ENCODE results near the gene POLR3A. TPM values are rescaled to one million over a fixed set of nuclear protein-coding genes. Genes with fewer than 3 reads are reported as not detected.

The POLR3A gene
- total RNA-seq, 1 experiment from 2014 or later: 38.0 TPM

DNA sequence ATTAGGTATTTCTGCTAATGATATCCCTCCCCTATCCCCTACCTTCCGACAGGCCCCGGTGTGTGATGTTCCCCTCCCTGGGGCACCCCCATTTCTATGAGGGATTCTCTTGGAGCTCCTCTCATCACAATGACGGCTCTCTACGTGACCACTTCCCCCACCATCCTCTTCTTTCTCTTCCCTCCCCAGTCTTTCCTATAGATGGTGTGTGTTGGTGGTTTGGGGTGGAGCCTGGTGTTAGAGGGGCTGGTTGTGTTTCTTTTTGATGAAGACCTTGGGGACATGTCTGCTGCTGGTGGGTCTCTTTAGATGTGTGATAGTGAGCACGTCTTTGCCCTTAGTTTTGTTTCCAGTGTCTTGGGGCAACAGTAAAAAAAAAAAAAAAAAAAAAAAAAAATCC is 33.0 kb upstream of the POLR3A start:
- no peaks in the 10 kb centered on the region for H3K79me1 ChIP-seq (ENCODE audit: insufficient read depth, low read depth, low read length, poor library complexity, severe bottlenecking)
- H2BK20ac ChIP-seq (ENCODE audit: low read depth, low read length, poor library complexity, severe bottlenecking): no peak overlapping the region
- no peak overlapping the region for H4K5ac ChIP-seq (ENCODE audit: insufficient read length, low read depth, low read length)
- no peaks in the 10 kb centered on the region for H3K4me1 ChIP-seq (ENCODE audit: insufficient read depth, low read length)
- Mint-ChIP-seq H3K4me1 (peaks cover 5% of the 10 kb centered on the region in 2 experiments; a peak in 3 of 4 replicates), H3K27me3 (ENCODE audit: low read depth) (no peaks in the 10 kb centered on the region), H3K4me3 (no peak overlapping the region), H3K36me3 (ENCODE audit: insufficient read depth in 1 of 3, low read depth in 3 of 3) (no peaks in the 10 kb centered on the region), H3K9me3 (no peaks in the 10 kb centered on the region), H3K27ac (no peak overlapping the region)
- H2BK12ac ChIP-seq (ENCODE audit: insufficient read length, low read depth, low read length): no peak overlapping the region
- no peaks in the 10 kb centered on the region for H3K9me3 ChIP-seq (ENCODE audit: control insufficient read depth, low read depth, low read length)
- no peak overlapping the region for H2BK15ac ChIP-seq (ENCODE audit: low read depth, low read length)
- H3K18ac ChIP-seq (ENCODE audit: insufficient read length, low read depth, low read length): no peak overlapping the region
- no peak overlapping the region for H3K14ac ChIP-seq (ENCODE audit: insufficient read depth, low read length)
- no peaks in the 10 kb centered on the region for H3K27me3 ChIP-seq (ENCODE audit: insufficient read depth, low read length)
- no peak overlapping the region for H3K27ac ChIP-seq (ENCODE audit: insufficient read length, low read depth, low read length)
- H4K91ac ChIP-seq (ENCODE audit: insufficient read length, low read depth, low read length): no peak overlapping the region
- no peak overlapping the region for H3K56ac ChIP-seq (ENCODE audit: insufficient read length, low read depth, low read length)
- WGBS (ENCODE audit: extremely low coverage, insufficient read length, low lambda C conversion rate): no CpG with 5 or more reads among the region's 5 CpGs
- no peaks in the 10 kb centered on the region for H4K20me1 ChIP-seq (ENCODE audit: control insufficient read depth, insufficient read depth, insufficient read length)
- no peak for TF ChIP-seq CTCF (conservative IDR thresholded peaks at IDR 0.05)
- no peaks in the 10 kb centered on the region for H3K23me2 ChIP-seq (ENCODE audit: insufficient read length, low read depth, low read length, poor library complexity, severe bottlenecking)
- no peak overlapping the region for H3K23ac ChIP-seq (ENCODE audit: insufficient read length, low read depth, low read length)
- H2AFZ ChIP-seq (ENCODE audit: low read length): no peak overlapping the region
- no peaks in the 10 kb centered on the region for H3K79me2 ChIP-seq (ENCODE audit: insufficient read depth, low read length)
- no peak overlapping the region for H3K4ac ChIP-seq (ENCODE audit: low read depth, low read length)
- no peak for DNase-seq
- H2BK5ac ChIP-seq (ENCODE audit: insufficient read length, low read length): no peak overlapping the region
- H4K8ac ChIP-seq (replicated peaks; ENCODE audit: insufficient read length, low read depth, low read length): no peak overlapping the region
- no peak overlapping the region for H3K4me2 ChIP-seq (ENCODE audit: insufficient read depth, insufficient read length, low read length)
- no peak overlapping the region for H3K9ac ChIP-seq (ENCODE audit: extremely low read depth, insufficient read length, low read length)
- H3T11ph ChIP-seq (ENCODE audit: low read length): no peak overlapping the region
- no peak overlapping the region for H2AK5ac ChIP-seq (ENCODE audit: insufficient read length, low read length)
- H2BK120ac ChIP-seq (ENCODE audit: low read depth, low read length, poor library complexity, severe bottlenecking): no peak overlapping the region
